Stimulated activated CD8-positive, alpha-beta memory T cell treated with anti-CD3 and anti-CD28 coated beads, Interleukin-4, amount 100 ng/mL, for 48 hours (primary cell): Measurements from ENCODE around the gene C9orf72.
"Not testable (repeated sequence)": the region's sequence is repeated elsewhere in the genome, so short reads cannot be mapped to it uniquely, and the experiment has no call there.

ENCODE experiments used
- DNase-seq: peaks from one replicate; pipeline ENCODE4 v3.0.0-alpha.2; 2020

Gene C9orf72

GRCh38 chr9:27572918-27573633 is at the start of gene C9orf72:
Gene C9orf72 (minus strand): TSS chr9:27573481. CDS start chr9:27567120, 6,361 bp downstream.
- DNase-seq = peak; percentile 89

- no peak for DNase-seq
Measured at GRCh38 chr9:27622693-27623340, 49.5 kb upstream of the C9orf72 start.

- no peak for DNase-seq
Measured at GRCh38 chr9:27619743-27620142, 46.5 kb upstream of the C9orf72 start.

- no peak for DNase-seq
Measured at GRCh38 chr9:27618066-27618465, 44.8 kb upstream of the C9orf72 start.

GRCh38 chr9:27614551-27614950 is 41.3 kb upstream of the C9orf72 start:
- DNase-seq = no peak

- not testable (repeated sequence) for DNase-seq
Measured at GRCh38 chr9:27612036-27612435, 38.8 kb upstream of the C9orf72 start.

GRCh38 chr9:27610622-27611021 is 37.3 kb upstream of the C9orf72 start:
- DNase-seq = no peak

- DNase-seq = no peak
Measured at GRCh38 chr9:27602954-27603353, 29.7 kb upstream of the C9orf72 start.

- DNase-seq = no peak
Measured at GRCh38 chr9:27602142-27602861, 29.0 kb upstream of the C9orf72 start.

- no peak for DNase-seq
Measured at GRCh38 chr9:27601396-27601795, 28.1 kb upstream of the C9orf72 start.

GRCh38 chr9:27600256-27600655 is 27.0 kb upstream of the C9orf72 start:
- DNase-seq = no peak

- no peak for DNase-seq
Measured at GRCh38 chr9:27599870-27600238, 26.6 kb upstream of the C9orf72 start.

GRCh38 chr9:27599102-27599869 is 26.0 kb upstream of the C9orf72 start:
- DNase-seq = no peak

- DNase-seq = no peak
Measured at GRCh38 chr9:27595733-27596132, 22.5 kb upstream of the C9orf72 start.

- no peak for DNase-seq
Measured at GRCh38 chr9:27591672-27592071, 18.4 kb upstream of the C9orf72 start.

GRCh38 chr9:27591093-27591492 is 17.8 kb upstream of the C9orf72 start:
- DNase-seq = no peak

- no peak for DNase-seq
Measured at GRCh38 chr9:27590651-27591050, 17.4 kb upstream of the C9orf72 start.

GRCh38 chr9:27589462-27589861 is 16.2 kb upstream of the C9orf72 start:
- no peak for DNase-seq

GRCh38 chr9:27586304-27586703 is 13.0 kb upstream of the C9orf72 start:
- no peak for DNase-seq

- no peak for DNase-seq
Measured at GRCh38 chr9:27584931-27585330, 11.7 kb upstream of the C9orf72 start.

GRCh38 chr9:27582794-27583193 is 9.5 kb upstream of the C9orf72 start:
- no peak for DNase-seq

GRCh38 chr9:27581826-27582225 is 8.5 kb upstream of the C9orf72 start:
- DNase-seq = no peak
